CD4-positive, alpha-beta T cell treated with Interleukin-12 subunit alpha and Interleukin-12 subunit beta, for 1 hour (primary cell): Measurements from ENCODE around the gene DNAJC22.
"Not testable (repeated sequence)": the region's sequence is repeated elsewhere in the genome, so short reads cannot be mapped to it uniquely, and the experiment has no call there.

ENCODE experiments used
- DNase-seq: peaks from one replicate; pipeline ENCODE4 v3.0.0-alpha.2; 2020

DNAJC22 gene

DNA sequence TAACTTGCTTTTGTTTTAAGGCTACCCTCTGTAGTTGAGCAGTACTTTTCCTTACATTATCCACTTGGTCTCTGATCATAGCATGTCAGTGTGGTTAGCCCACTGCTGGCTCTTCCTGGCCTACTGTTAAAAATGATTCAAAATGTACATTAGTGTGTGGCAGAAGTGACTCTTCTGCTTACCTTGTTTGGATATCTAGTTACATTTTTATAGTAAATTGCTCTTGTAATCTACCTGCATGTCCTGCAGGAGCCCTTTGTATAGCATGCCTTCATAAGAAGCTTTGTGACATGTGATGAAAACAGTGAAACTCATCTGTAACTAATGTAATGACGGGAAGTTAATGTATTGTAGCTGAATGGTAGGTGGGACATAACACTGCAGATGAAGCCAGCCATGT lies 28.7 kb downstream of the DNAJC22 start:
- DNase-seq, result no peak

DNA sequence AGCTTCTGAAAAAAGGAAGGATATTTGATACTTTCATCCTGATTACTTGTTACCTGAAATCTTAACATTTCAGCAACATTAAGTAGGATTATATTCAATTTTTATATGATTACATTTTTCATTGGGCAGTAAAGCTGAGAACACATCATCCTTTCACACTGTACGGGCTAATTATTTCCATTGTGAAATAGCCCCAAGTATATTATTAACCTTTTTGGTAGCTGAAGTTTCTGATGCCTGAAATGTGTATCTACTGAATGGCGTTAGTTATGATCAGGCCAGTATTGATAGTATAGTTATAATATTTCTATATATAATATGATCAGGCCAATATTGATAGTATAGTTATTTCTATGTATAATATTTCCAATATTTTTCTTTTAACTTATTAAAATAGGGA lies 30.7 kb downstream of the DNAJC22 start:
- no peak for DNase-seq

DNA sequence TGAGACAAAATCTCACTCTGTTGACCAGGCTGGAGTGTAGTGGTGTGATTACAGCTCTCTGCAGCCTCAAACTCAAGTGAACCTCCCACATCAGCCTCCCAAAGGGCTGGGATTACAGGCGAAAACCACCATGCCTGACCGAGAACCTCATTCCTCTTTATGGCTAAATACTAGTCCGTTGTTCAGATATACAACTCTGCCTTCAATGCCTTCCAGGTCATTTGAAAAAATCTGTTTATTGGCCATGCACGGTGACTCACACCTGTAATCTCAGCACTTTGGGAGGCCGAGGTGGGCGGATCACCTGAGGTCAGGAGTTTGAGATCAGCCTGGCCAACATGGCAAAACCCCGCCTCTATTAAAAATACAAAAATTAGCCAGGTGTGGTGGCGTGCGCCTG lies 33.5 kb downstream of the DNAJC22 start:
- DNase-seq, result not testable (repeated sequence)

DNA sequence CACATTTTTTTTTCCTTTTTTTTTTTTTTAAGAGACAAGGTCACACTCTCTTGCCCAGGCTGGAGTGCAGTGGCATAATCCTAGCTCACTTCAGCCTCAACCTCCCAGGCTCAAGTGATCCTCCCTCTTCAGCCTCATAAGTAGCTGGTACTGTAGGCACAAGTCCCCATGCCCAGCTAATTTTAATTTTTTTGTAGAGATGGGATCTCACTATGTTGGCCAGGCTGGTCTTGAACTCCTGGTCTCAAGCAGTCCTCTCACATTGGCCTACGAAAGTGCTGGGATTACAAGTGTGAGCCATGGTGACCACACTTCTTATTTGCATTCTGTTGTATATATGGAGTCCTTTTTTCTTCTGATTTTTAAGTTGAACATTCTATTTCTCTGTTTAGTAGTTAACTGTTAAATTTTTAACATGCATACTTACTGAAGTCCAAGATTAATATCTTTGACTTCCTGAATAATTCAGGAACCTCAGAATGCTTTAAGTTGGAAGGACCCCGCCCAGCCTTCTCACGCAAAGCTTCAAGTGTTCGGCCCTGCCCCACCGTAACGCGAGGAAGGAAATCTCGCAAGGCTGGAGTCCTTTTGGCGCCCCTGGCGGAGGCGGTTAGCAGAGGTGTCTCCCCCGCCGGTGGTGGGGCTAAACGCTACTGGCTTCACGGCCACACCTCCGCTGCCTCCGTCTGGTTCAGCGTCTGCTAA lies 42.1 kb downstream of the DNAJC22 start:
- peak; percentile 67 for DNase-seq

DNA sequence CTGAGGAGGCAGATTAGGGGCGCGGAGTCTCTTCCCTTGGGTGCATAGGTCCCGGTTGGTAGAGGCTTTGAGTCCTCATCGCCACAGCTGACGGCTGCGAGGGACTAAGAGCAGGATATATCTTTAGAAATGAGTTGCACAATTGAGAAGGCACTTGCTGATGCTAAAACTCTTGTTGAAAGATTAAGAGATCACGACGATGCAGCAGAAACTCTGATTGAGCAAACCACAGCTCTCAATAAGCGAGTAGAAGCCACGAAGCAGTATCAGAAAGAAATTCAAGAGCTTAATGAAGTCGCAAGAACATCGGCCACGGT lies 42.7 kb downstream of the DNAJC22 start:
- DNase-seq, result no peak

DNA sequence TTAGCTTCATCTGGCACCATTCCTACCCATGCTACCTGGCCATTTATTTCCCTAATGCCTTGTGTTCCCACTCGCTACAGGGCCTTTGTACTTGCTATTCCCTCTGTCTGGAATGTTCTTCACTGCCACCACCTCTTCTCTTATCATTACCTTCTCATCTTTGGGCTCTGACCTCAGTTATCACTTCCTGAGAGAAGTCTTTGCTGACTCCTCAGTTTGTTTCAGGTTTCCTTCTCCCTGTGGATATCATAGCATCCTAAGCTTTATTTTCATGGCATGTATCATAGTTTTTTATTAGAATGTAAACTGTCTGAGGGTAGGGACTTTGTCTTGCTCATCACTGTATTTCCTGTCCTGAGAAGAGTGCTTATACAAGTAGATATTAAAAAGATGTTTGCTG lies 50.3 kb downstream of the DNAJC22 start:
- no peak for DNase-seq

DNA sequence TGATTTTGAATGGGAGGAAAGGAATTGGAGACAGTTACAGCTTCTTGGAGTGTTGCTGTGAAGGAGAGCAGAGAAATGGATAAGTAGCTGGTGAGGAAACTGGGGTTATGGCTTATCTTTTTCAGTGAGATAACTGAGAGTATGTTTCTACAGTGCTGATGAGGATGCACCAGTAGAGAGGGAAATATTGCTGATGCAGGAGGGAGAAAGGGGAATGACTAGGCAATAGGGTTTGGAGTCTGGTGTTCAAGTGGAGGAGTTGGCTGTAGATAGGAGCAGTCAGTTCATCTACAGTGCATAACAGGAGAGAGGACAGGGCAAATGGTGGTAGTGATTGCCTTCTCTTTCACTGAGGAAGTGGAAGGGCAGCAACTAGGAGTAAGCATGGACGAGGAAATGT lies 53.6 kb downstream of the DNAJC22 start:
- no peak for DNase-seq
